Endothelial cell of umbilical vein (primary cell): ENCODE measurements around the gene GALNT1.

Experiments
- CTCF ChIP-seq, 2 donors: IDR thresholded peaks; 1 replicate in 1 of 2; 2 replicates in 1 of 2; pipeline ENCODE4 v1.5.1; 2011; ENCODE audit warnings: low read length in 2 of 2, mild to moderate bottlenecking in 2 of 2, moderate library complexity in 2 of 2, control low read depth in 1 of 2, inconsistent platforms in 1 of 2, low read depth in 1 of 2; ENCODE audit not compliant: insufficient read depth in 1 of 2; ENCODE audit errors: extremely low read depth in 1 of 2
- EZH2 ChIP-seq: IDR thresholded peaks from 2 replicates; pipeline ENCODE4 v1.6.1; 2012; ENCODE audit warnings: borderline replicate concordance, low read depth, mild to moderate bottlenecking, moderate library complexity, low read length, inconsistent platforms; ENCODE audit not compliant: severe bottlenecking
- FOS ChIP-seq: IDR thresholded peaks from 2 replicates; pipeline ENCODE4 v1.6.1; 2011; ENCODE audit warnings: mild to moderate bottlenecking, low read length, moderate library complexity, borderline replicate concordance; ENCODE audit not compliant: insufficient read depth
- GATA2 ChIP-seq: IDR thresholded peaks from 2 replicates; pipeline ENCODE4 v1.7.0; 2011; ENCODE audit warnings: low read depth, mild to moderate bottlenecking, moderate library complexity, mixed read lengths, low read length; ENCODE audit not compliant: insufficient read length, insufficient read depth
- JUN ChIP-seq: IDR thresholded peaks from 2 replicates; pipeline ENCODE4 v1.6.1; 2011; ENCODE audit warnings: borderline replicate concordance, low read depth; ENCODE audit not compliant: insufficient read length, insufficient read depth
- MAX ChIP-seq: IDR thresholded peaks from 2 replicates; pipeline ENCODE4 v1.6.1; 2011; ENCODE audit not compliant: insufficient read depth, insufficient read length
- MYC ChIP-seq: IDR thresholded peaks from one replicate; pipeline ENCODE4 v1.6.1; 2011; ENCODE audit warnings: mild to moderate bottlenecking, low read depth, low read length
- POLR2A ChIP-seq: IDR thresholded peaks from 2 replicates; pipeline ENCODE4 v1.6.1; 2012; ENCODE audit warnings: low read depth, mild to moderate bottlenecking, control low read depth, low read length
- POLR2AphosphoS5 ChIP-seq: IDR thresholded peaks from 2 replicates; pipeline ENCODE4 v1.6.1; 2012; ENCODE audit warnings: low read depth, mild to moderate bottlenecking, control low read depth, low read length, moderate library complexity; ENCODE audit not compliant: insufficient read depth

- peak; percentile 90 for TF ChIP-seq FOS
- no peak for TF ChIP-seq CTCF (IDR thresholded peaks at IDR 0.05; ENCODE audit: extremely low read depth in 1 of 2, insufficient read depth in 1 of 2, low read depth in 1 of 2, low read length in 2 of 2)
- peak; percentile 44 for TF ChIP-seq POLR2A
- TF ChIP-seq MYC: no peak
- no peak for TF ChIP-seq MAX
- no peak for TF ChIP-seq EZH2
- TF ChIP-seq POLR2AphosphoS5: peak; percentile 78
- no peak for TF ChIP-seq GATA2
- TF ChIP-seq JUN: peak; percentile 88
Measured at GRCh38 chr18:35605686-35606417, 24.3 kb downstream of the GALNT1 start.
